Astrocyte of the hippocampus (primary cell): Measurements from ENCODE around the gene ITGA2.

Source experiments
- DNase-seq: peaks from one replicate; pipeline ENCODE4 v3.0.0; 2011; ENCODE audit warnings: low read depth, low spot score

The ITGA2 gene

GRCh38 chr5:53055365-53055764 is 66.2 kb downstream of the ITGA2 start:
- DNase-seq: no peak

- DNase-seq: no peak
These were observed 70.1 kb downstream of the ITGA2 start for GRCh38 chr5:53059281-53059680.

GRCh38 chr5:53063176-53063575 is 74.0 kb downstream of the ITGA2 start:
- DNase-seq: no peak

- no peak for DNase-seq
These were observed 74.6 kb downstream of the ITGA2 start for GRCh38 chr5:53063791-53064190.

GRCh38 chr5:53066088-53066487 is 76.9 kb downstream of the ITGA2 start:
- no peak for DNase-seq

- DNase-seq: no peak
These were observed 78.5 kb downstream of the ITGA2 start for GRCh38 chr5:53067641-53068040.

- DNase-seq: no peak
These were observed 79.2 kb downstream of the ITGA2 start for GRCh38 chr5:53068291-53068836.

GRCh38 chr5:53069626-53070025 is 80.5 kb downstream of the ITGA2 start:
- DNase-seq: peak; percentile 87

- DNase-seq: no peak
These were observed 82.1 kb downstream of the ITGA2 start for GRCh38 chr5:53071298-53071697.

- no peak for DNase-seq
These were observed 82.6 kb downstream of the ITGA2 start for GRCh38 chr5:53071738-53072137.

- DNase-seq: no peak
These were observed 84.2 kb downstream of the ITGA2 start for GRCh38 chr5:53073348-53073747.

GRCh38 chr5:53076014-53076583 is 86.9 kb downstream of the ITGA2 start:
- peak; percentile 7 for DNase-seq

- DNase-seq: no peak
These were observed 91.1 kb downstream of the ITGA2 start for GRCh38 chr5:53080271-53080670.

GRCh38 chr5:53083927-53084326 is 94.8 kb downstream of the ITGA2 start:
- no peak for DNase-seq

GRCh38 chr5:53084546-53085255 is 95.5 kb downstream of the ITGA2 start:
- DNase-seq: no peak

- no peak for DNase-seq
These were observed 98.0 kb downstream of the ITGA2 start for GRCh38 chr5:53087171-53087570.

- peak; percentile 23 for DNase-seq
These were observed 98.5 kb downstream of the ITGA2 start for GRCh38 chr5:53087621-53088121.

- no peak for DNase-seq
These were observed 100.4 kb downstream of the ITGA2 start for GRCh38 chr5:53089481-53089991.

GRCh38 chr5:53090229-53090628 is 101.1 kb downstream of the ITGA2 start:
- DNase-seq: no peak

GRCh38 chr5:53091289-53091688 is 102.1 kb downstream of the ITGA2 start:
- peak; percentile 84 for DNase-seq

- DNase-seq: no peak
These were observed 103.1 kb downstream of the ITGA2 start for GRCh38 chr5:53092242-53092641.

GRCh38 chr5:53095217-53095616 is 106.1 kb downstream of the ITGA2 start:
- no peak for DNase-seq
